Measurements from ENCODE around the gene KCNMB2.

Gene KCNMB2

GRCh38 chr3:178750639-178751300 lies 214.5 kb downstream of the KCNMB2 start:
- CTCF ChIA-PET: interaction anchor here (0.6 kb wide), 1 partner anchor 81 kb away, joined by 3 read pairs; no protein-coding TSS in a partner anchor
- no peak for DNase-seq (ENCODE audit: low spot score)
- POLR2A ChIA-PET (ENCODE audit: low non-redundant PET): no interaction called here
- no peak for TF ChIP-seq CTCF (conservative IDR thresholded peaks at IDR 0.05; ENCODE audit: low read depth)
- H3K27ac ChIP-seq: no peak overlapping the region

DNA sequence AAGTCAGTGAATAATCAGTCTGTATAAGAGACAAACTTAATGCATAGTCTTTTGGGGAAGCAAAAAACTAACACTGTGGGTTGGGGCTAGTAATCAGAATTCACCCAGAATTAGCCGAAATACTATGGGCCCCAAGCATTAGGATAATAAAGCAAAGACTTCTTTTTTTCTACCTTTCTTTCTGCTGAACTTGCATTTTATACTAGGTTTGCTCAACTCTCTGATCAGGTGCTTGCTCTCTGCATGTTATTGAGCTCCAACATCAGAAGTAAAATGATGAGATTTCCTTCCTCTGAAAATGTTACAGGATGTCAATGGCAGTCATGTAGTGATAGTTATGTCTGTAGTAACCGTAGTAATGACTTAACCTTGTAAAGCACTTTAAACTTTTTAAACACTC lies 216.6 kb downstream of the KCNMB2 start:
- H3K27ac ChIP-seq: no peak overlapping the region
- ChIA-PET POLR2A (ENCODE audit: low non-redundant PET) (no interaction called here), CTCF (interaction anchor here (1.0 kb wide), 1 partner anchor 17 kb away, joined by 3 read pairs; no protein-coding TSS in a partner anchor)
- DNase-seq (ENCODE audit: low spot score): no peak
- no peak for TF ChIP-seq CTCF (conservative IDR thresholded peaks at IDR 0.05; ENCODE audit: low read depth)

DNA sequence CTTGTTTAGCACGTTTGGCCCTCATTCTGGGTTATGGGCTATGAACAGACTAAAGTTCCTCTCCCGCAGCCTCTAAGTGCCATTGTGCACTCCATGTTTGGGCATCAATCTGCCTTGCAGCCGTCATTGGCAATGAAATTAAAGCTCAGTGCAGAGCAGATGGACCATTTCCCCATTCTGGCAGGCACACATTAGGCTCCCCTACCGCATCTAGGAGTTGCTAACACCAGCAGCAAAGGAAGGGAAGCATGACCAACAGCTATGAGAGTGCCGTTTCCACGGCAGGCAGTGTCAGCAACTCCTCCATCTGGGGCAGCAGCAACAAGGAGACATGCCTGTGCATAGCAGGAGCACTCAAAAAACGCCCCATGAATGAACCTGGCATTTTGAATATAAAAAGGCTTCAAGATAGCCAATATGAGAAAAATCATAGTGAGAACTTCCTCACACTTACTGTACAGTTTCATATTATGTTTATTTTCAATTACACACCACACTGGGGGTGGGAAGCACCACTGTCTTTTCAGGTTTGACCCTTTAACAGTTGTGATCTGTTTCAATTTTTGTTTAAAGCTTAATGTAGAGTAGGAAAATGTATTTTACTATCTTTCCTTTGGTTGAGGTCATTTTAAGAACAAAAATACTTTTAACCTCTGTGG lies 218.7 kb downstream of the KCNMB2 start:
- POLR2A ChIA-PET (ENCODE audit: low non-redundant PET): no interaction called here
- H3K27ac ChIP-seq: no peak overlapping the region
- CTCF ChIA-PET: no interaction called here
- no peak for DNase-seq (ENCODE audit: low spot score)
- TF ChIP-seq CTCF (conservative IDR thresholded peaks at IDR 0.05; ENCODE audit: low read depth): no peak

- no peak for TF ChIP-seq CTCF (conservative IDR thresholded peaks at IDR 0.05; ENCODE audit: low read depth)
- no peak for DNase-seq (ENCODE audit: low spot score)
- H3K27ac ChIP-seq: no peak overlapping the region
- ChIA-PET POLR2A (ENCODE audit: low non-redundant PET) (no interaction called here), CTCF (no interaction called here)
Measured at GRCh38 chr3:178761024-178761423, 224.8 kb downstream of the KCNMB2 start.

- POLR2A ChIA-PET (ENCODE audit: low non-redundant PET): no interaction called here
Measured at GRCh38 chr3:178761461-178761860, 225.2 kb downstream of the KCNMB2 start.

DNA sequence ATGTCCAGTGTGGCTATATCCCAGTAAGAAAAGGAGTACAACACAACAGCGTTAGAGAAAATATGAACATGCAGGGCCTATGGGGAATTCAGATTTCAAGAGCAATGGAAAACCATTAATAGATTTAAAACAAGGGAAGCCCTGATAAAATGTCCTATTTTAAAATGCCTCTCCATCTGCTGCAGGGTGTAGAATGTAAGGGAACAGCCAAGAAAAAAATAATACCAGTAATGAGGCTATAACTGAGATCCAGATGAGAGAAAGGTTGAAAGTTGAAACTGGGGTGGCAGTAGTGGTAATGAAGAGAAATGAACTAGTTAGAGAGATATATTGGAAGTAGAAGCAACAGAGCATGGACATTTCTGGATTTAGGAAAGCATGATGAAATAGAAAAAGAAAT lies 226.1 kb downstream of the KCNMB2 start:
- TF ChIP-seq CTCF (conservative IDR thresholded peaks at IDR 0.05; ENCODE audit: low read depth): no peak
- CTCF ChIA-PET: no interaction called here
- DNase-seq (ENCODE audit: low spot score): no peak

More at GRCh38 chr3:178761461-178761860, 225.2 kb downstream of the KCNMB2 start:
- CTCF ChIA-PET: no interaction called here
- H3K27ac ChIP-seq: no peak overlapping the region
- DNase-seq (ENCODE audit: low spot score): no peak
- no peak for TF ChIP-seq CTCF (conservative IDR thresholded peaks at IDR 0.05; ENCODE audit: low read depth)

More for the DNA sequence above, 226.1 kb downstream of the KCNMB2 start:
- POLR2A ChIA-PET (ENCODE audit: low non-redundant PET): no interaction called here
- H3K27ac ChIP-seq: no peak overlapping the region
